ENCODE measurements around the gene POU2AF3.

Gene POU2AF3

GRCh38 chr11:111327908-111328624 lies 29.7 kb downstream of the POU2AF3 start:
- H3K4me3 ChIP-seq (ENCODE audit: low read depth, low read length), result no peak overlapping the region

- no peak overlapping the region for H3K4me3 ChIP-seq (ENCODE audit: low read depth, low read length)
Measured at GRCh38 chr11:111329306-111330204, 31.2 kb downstream of the POU2AF3 start.

- H3K4me3 ChIP-seq (ENCODE audit: low read depth, low read length), result no peak overlapping the region
Measured at GRCh38 chr11:111330234-111330893, 32.0 kb downstream of the POU2AF3 start.

GRCh38 chr11:111331711-111332479 lies 33.5 kb downstream of the POU2AF3 start:
- no peak overlapping the region for H3K4me3 ChIP-seq (ENCODE audit: low read depth, low read length)

GRCh38 chr11:111334532-111335502 lies 36.5 kb downstream of the POU2AF3 start:
- no peak overlapping the region for H3K4me3 ChIP-seq (ENCODE audit: low read depth, low read length)

GRCh38 chr11:111335549-111335948 lies 37.2 kb downstream of the POU2AF3 start:
- H3K4me3 ChIP-seq (ENCODE audit: low read depth, low read length), result no peak overlapping the region

GRCh38 chr11:111336062-111336461 lies 37.7 kb downstream of the POU2AF3 start:
- H3K4me3 ChIP-seq (ENCODE audit: low read depth, low read length), result no peak overlapping the region

GRCh38 chr11:111336582-111337256 lies 38.4 kb downstream of the POU2AF3 start:
- no peak overlapping the region for H3K4me3 ChIP-seq (ENCODE audit: low read depth, low read length)

- no peak overlapping the region for H3K4me3 ChIP-seq (ENCODE audit: low read depth, low read length)
Measured at GRCh38 chr11:111339758-111340388, 41.5 kb downstream of the POU2AF3 start.

GRCh38 chr11:111342329-111342728 lies 44.0 kb downstream of the POU2AF3 start:
- no peak overlapping the region for H3K4me3 ChIP-seq (ENCODE audit: low read depth, low read length)

- H3K4me3 ChIP-seq (ENCODE audit: low read depth, low read length), result no peak overlapping the region
Measured at GRCh38 chr11:111344032-111344431, 45.7 kb downstream of the POU2AF3 start.

- no peak overlapping the region for H3K4me3 ChIP-seq (ENCODE audit: low read depth, low read length)
Measured at GRCh38 chr11:111347002-111347722, 48.8 kb downstream of the POU2AF3 start.

GRCh38 chr11:111347723-111348115 lies 49.4 kb downstream of the POU2AF3 start:
- H3K4me3 ChIP-seq (ENCODE audit: low read depth, low read length), result no peak overlapping the region

- H3K4me3 ChIP-seq (ENCODE audit: low read depth, low read length), result no peak overlapping the region
Measured at GRCh38 chr11:111348147-111348546, 49.8 kb downstream of the POU2AF3 start.

- H3K4me3 ChIP-seq (ENCODE audit: low read depth, low read length), result no peak overlapping the region
Measured at GRCh38 chr11:111349191-111349695, 50.9 kb downstream of the POU2AF3 start.

- no peak overlapping the region for H3K4me3 ChIP-seq (ENCODE audit: low read depth, low read length)
Measured at GRCh38 chr11:111350811-111351210, 52.5 kb downstream of the POU2AF3 start.

- H3K4me3 ChIP-seq (ENCODE audit: low read depth, low read length), result no peak overlapping the region
Measured at GRCh38 chr11:111351374-111352055, 53.2 kb downstream of the POU2AF3 start.

Data from iPS-11a (cell line).